ENCODE data around the gene FN3K. TPM values are rescaled to one million over a fixed set of nuclear protein-coding genes. Genes with fewer than 3 reads are reported as not detected.

The FN3K gene
- total RNA-seq, 1 donor from 2014 or later, result 5.8 TPM

DNA sequence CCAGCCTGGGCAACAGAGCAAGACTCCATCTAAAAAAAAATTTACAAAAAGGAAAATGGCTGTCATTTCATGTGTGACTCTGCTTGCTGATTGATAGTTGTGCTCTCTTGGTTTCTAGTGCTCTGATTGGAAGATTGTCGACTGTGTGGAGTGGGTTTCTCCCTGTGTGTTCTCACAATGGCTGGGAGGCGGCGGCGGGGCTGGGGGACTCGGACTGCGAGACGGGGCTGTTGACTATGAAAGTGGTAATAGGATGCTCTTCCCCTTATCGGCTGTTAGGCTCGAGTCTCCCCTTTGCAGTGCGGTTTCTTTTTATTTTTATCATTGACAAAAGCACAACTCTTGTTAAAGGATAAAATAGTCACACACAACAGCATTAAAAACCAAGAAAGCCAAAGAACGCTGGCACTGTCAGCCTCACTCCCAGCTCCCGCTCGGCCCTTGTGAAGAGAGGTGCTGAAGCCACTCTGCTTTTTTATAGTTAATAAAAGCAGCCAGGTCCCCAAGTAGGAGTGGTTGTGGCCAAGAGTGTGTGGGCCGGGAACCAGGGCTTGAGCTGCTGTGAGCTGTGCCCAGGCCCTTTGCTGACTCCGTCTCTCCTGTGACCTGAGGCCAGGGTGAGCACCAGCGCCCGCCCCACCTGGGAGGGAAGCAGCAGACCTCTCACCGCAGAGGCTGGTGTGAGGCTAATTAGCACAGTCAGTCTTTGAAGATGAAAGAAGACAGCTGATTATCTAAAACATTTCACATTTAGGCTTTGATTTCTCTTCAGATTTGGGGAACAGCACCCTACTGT lies 53.0 kb downstream of the FN3K start:
- DNase-seq (ENCODE audit: low read depth), result no peak
- TF ChIP-seq CTCF (IDR thresholded peaks at IDR 0.05; ENCODE audit: insufficient read depth, low read length, poor library complexity, severe bottlenecking), result no peak
- H3K4me3 ChIP-seq (ENCODE audit: low read depth, low read length), result no peak overlapping the region
- H3K27me3 ChIP-seq (ENCODE audit: control insufficient read depth, insufficient read depth, low read length), result no peaks in the 10 kb centered on the region
- no peaks in the 10 kb centered on the region for H3K36me3 ChIP-seq (ENCODE audit: control insufficient read depth, insufficient read depth, low read length)

DNA sequence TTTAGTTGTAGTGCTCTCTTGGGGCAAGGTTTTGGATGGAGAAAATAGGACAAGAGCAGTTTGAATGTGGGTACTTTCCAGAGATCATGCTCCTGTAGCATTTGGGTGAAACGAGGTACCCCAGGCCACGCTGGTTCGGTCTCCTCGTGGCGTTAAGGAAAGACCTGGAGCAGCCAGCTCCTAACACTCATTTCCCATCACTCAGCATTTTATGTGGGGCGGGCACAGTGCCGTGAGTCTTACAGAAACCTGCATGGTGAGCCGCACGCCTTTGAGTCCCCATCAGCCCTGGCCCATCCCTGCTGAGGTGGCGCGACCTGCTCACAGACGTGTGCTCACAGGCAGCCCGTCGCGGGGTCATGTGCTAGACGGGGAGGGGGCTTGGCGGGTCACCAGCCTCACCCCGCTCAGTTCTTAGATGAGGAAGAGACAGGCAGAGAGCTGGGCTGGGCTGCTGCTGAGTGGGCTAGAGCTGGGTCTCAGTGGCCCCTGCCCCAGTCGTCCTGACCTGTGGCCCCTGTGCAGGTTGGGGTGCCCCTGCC lies 53.7 kb downstream of the FN3K start:
- no peak for TF ChIP-seq CTCF (IDR thresholded peaks at IDR 0.05; ENCODE audit: insufficient read depth, low read length, poor library complexity, severe bottlenecking)
- Histone ChIP-seq H3K36me3 (ENCODE audit: control insufficient read depth, insufficient read depth, low read length) (no peaks in the 10 kb centered on the region), H3K27me3 (ENCODE audit: control insufficient read depth, insufficient read depth, low read length) (no peaks in the 10 kb centered on the region), H3K4me3 (ENCODE audit: low read depth, low read length) (no peak overlapping the region)
- no peak for DNase-seq (ENCODE audit: low read depth)

DNA sequence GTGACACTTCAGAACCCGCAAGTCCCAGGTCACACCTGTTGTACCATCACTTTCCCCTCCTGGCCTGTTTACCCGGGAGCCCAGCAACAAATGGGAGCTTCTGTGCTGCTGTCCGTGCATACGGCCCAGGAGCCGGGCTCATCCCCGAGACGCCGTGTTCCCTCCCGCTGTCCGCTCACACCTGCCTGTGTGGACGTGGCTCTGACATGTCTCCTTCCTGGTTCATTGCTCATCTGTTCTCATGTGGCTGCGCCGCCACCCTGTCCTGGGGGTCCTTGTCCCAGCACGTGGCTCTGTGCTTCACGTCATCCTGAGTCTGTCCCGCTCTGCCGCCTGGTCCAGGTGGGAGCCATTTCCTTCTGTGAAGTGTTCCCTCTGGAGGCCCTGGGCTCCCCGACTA lies 54.4 kb downstream of the FN3K start:
- Histone ChIP-seq H3K36me3 (ENCODE audit: control insufficient read depth, insufficient read depth, low read length) (no peaks in the 10 kb centered on the region), H3K4me3 (ENCODE audit: low read depth, low read length) (no peak overlapping the region), H3K27me3 (ENCODE audit: control insufficient read depth, insufficient read depth, low read length) (no peaks in the 10 kb centered on the region)
- no peak for DNase-seq (ENCODE audit: low read depth)
- no peak for TF ChIP-seq CTCF (IDR thresholded peaks at IDR 0.05; ENCODE audit: insufficient read depth, low read length, poor library complexity, severe bottlenecking)

GRCh38 chr17:82790391-82790790 lies 55.0 kb downstream of the FN3K start:
- H3K36me3 ChIP-seq (ENCODE audit: control insufficient read depth, insufficient read depth, low read length), result no peaks in the 10 kb centered on the region
- no peak for DNase-seq (ENCODE audit: low read depth)

GRCh38 chr17:82791532-82791931 lies 56.1 kb downstream of the FN3K start:
- Histone ChIP-seq H3K27me3 (ENCODE audit: control insufficient read depth, insufficient read depth, low read length) (no peaks in the 10 kb centered on the region), H3K36me3 (ENCODE audit: control insufficient read depth, insufficient read depth, low read length) (no peaks in the 10 kb centered on the region), H3K4me3 (ENCODE audit: low read depth, low read length) (no peak overlapping the region)
- peak; percentile 97 for DNase-seq (ENCODE audit: low read depth)
- no peak for TF ChIP-seq CTCF (IDR thresholded peaks at IDR 0.05; ENCODE audit: insufficient read depth, low read length, poor library complexity, severe bottlenecking)

More at GRCh38 chr17:82790391-82790790, 55.0 kb downstream of the FN3K start:
- TF ChIP-seq CTCF (IDR thresholded peaks at IDR 0.05; ENCODE audit: insufficient read depth, low read length, poor library complexity, severe bottlenecking), result no peak
- no peaks in the 10 kb centered on the region for H3K27me3 ChIP-seq (ENCODE audit: control insufficient read depth, insufficient read depth, low read length)
- H3K4me3 ChIP-seq (ENCODE audit: low read depth, low read length), result no peak overlapping the region
